Skeletal muscle cell (primary cell): Measurements from ENCODE around the gene CYP2A6.
A peak's percentile ranks its signal among the peaks of the same experiment; 100 is the strongest.
"Not testable (repeated sequence)": the region's sequence is repeated elsewhere in the genome, so short reads cannot be mapped to it uniquely, and the experiment has no call there.

Experiments
- DNase-seq: peaks from one replicate; pipeline ENCODE4 v3.0.0-alpha.2; 2010; ENCODE audit warnings: low read depth
- H3K4me3 ChIP-seq: 2 replicates; pipeline ENCODE4 v1.5.1; 2011; ENCODE audit warnings: low read depth, mild to moderate bottlenecking, control low read depth, low read length, moderate library complexity

The CYP2A6 gene, protein sequence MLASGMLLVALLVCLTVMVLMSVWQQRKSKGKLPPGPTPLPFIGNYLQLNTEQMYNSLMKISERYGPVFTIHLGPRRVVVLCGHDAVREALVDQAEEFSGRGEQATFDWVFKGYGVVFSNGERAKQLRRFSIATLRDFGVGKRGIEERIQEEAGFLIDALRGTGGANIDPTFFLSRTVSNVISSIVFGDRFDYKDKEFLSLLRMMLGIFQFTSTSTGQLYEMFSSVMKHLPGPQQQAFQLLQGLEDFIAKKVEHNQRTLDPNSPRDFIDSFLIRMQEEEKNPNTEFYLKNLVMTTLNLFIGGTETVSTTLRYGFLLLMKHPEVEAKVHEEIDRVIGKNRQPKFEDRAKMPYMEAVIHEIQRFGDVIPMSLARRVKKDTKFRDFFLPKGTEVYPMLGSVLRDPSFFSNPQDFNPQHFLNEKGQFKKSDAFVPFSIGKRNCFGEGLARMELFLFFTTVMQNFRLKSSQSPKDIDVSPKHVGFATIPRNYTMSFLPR

DNA sequence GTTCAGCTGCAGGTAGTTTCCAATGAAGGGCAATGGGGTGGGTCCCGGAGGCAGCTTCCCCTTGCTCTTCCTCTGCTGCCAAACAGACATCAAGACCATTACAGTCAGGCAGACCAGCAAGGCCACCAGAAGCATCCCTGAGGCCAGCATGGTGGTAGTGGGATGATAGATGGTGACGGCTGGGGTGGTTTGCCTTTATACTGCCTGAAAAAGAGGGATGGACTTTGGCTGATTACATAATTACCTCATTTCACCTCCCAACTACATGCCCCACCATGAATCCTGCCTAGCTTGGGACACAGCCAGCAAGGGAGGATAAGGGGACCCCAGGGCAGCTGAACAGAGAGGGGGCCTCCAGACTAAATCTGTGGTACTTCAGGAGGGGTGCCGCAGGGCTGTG, at the start of gene CYP2A6:
CYP2A6 (minus strand) TSS at position 171 of the 400 bp plus-strand sequence; CDS start at position 150, 21 bp downstream.
- DNase-seq, H3K4me3 ChIP-seq: not testable (repeated sequence)

DNA sequence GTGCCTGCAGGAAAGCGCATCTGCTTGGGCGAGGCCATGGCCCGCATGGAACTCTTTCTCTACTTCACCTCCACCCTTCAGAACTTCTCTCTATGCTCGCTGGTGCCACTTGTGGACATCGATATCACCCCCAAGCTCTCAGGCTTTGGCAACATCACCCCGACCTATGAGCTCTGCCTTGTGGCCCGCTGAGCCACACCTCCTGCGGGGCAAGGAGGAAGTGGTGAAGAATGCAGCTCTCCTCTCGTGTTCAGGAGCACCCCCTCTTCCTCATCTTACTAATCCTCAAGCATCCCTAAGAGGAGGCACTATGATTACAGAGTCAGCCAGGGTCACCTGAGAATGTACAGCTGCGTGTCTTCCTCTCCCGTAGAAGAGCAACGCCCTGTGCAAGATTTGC, 49.7 kb upstream of the CYP2A6 start:
- H3K4me3 ChIP-seq, DNase-seq: not testable (repeated sequence)

DNA sequence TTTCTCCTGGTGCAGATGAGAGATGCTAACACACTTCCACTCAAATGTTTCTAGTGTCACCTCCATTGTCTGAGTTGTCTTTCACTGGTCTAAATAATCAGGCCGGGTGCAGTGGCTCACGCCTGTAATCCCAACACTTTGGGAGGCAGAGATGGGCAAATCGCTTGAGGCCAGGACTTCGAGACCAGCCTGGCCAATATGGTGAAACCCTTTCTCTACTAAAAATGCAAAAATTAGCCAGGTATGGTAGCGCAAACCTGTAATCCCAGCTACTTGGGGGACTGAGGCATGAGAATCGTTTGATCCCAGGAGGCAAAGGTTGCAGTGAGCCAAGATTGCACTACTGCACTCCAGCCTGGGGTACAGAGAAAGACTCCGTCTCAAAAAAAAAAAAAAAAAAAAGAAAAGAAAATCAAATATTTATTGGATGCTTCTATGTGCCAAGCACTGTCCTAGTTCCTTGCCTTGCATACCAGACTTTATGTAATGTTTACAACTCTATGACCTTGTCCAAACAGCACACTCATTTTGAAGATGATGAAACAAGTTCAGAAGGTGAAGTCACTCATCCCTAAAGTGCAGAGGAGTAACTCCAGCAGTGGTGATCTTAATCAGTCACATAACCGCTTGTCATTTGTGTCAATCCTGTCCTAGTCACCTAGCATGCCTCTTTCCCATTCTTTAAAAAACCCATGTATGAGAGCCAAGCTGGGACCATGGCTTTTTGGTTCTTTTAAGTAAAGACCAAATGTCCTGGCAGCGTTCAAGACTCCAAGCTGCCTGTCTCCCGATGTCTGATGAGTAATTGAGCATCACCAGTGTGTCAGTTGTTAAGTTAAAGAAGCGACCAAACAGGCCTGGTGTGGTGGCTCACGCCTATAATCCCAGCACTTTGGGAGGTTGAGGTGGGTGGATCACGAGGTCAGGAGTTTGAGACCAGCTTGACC, 46.9 kb upstream of the CYP2A6 start:
- not testable (repeated sequence) for DNase-seq, H3K4me3 ChIP-seq

DNA sequence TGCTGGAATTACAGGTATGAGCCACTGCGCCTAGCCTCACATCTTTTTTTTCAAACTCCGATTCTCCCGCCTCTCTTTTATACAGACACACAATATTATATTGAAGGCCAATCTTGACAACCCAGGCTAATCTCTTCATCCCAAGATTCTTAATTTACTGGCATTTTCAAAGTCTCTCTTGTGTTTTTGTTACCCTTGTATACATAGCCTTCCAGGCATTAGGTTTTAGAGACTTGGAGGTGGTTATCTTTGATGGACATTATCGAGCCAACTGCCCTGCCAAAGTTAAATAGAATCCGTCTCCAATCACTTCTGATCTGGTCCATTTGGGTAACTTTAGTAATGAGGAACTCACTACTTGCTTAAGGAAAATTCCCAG, 46.2 kb upstream of the CYP2A6 start:
- DNase-seq = no peak
- H3K4me3 ChIP-seq = no peak overlapping the region

DNA sequence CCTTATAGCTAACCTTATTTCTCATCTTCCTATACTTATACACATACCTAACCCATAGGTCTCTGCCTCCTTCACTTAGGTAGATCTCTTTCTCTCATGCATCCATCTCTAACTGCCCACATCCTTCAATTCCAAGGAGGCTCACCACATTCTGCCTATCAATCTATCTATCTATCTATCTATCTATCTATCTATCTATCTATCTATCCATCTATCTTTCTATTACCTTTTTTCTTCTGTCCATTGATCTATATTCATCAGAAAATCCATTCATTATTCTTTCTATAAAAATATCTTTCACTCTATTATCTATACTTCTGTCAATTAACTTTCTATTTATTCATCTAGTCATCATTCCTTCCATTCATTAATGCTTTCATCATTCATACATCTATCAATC, 42.9 kb upstream of the CYP2A6 start:
- H3K4me3 ChIP-seq = no peak overlapping the region

DNA sequence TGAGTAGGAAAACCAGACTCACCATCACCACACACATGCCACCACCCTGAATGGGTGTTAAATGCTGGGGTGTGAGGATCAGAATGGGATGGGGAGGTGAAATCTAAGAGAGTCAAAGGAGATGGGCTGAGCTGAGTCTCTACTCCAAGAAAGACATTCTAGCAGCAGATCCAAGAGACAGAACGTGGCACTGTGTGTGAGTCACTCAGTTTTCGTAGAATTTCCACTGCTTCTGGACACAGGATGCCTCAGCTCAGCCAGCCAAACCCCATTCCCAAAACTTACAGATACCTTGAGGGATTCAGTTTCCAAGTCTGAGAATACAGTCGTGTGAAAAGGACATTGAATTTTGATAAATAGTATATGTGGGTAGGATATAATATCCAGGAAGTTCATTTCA, 39.1 kb upstream of the CYP2A6 start:
- no peak overlapping the region for H3K4me3 ChIP-seq
- no peak for DNase-seq

More for the DNA sequence above, 42.9 kb upstream of the CYP2A6 start:
- DNase-seq = no peak

DNA sequence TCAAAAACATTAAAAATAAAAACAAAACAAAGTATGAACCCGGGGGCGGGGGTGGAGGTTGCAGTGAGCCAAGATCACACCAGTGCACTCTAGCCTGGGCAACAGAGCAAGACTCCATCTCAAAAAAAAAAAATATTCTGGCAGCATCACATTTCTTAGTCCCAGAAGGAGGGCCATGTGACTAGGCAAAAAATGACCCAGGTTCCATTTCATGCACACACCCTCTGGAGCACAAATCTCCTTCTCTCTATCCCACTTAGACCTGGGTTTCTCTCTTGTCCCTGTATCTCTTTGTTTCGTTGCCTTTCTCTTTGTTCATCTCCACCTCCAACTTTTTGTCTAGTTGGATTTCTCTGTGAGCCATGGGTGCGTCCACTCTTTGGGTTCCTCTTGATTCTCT, 37.9 kb upstream of the CYP2A6 start:
- H3K4me3 ChIP-seq = no peak overlapping the region
- DNase-seq = no peak

DNA sequence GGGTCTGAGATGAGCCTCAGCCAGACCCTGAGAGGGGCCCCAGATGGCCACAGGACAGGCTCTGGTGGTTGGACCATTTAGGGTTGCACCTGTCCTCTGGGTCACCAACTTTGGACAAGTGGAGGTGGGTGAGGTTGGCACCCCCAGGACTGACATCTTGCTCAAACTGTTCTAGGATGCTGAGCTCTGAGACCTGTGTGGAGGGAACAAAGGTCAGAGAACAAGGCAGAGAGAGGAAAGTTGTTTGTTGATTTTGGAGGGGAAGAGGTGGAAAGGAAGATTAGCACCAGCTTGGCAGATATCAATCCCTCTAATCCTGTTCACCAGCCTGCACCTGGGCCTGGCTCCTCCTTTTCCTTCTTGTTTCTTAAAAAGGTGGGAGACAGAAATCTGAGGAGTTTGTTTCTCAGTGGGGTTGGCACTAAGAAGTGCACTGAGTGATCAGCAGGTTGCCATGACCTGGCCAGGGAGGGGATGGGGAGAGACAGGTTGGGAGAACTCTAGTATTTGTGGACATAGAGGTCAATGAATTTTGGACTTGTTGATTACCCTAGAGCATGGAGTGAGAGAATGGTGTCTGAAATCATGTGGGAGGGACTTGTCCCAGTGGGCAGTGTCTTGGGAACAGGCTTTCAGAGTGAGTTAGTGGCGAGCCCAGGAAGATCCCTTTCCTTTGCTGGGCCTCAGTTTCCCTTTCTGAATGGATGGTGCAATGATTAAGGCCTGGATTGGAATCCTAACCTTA, 34.1 kb upstream of the CYP2A6 start:
- H3K4me3 ChIP-seq, DNase-seq: not testable (repeated sequence)

DNA sequence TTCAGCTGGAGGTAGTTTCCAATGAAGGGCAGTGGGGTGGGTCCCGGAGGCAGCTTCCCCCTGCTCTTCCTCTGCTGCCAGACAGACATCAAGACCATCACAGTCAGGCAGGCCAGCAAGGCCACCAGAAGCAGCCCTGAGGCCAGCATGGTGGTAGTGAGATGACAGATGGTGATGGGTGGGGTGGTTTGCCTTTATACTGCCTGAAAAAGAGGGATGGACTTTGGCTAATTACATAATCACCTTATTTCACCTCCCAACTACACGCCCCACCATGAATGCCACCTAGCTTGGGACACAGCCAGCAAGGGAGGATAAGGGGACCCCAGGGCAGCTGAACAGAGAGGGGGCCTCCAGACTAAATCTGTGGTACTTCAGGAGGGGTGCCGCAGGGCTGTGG, 31.8 kb upstream of the CYP2A6 start, which contains the start of gene CYP2A7:
CYP2A7 (minus strand) TSS at position 170 of the 400 bp plus-strand sequence; CDS start at position 149, 21 bp downstream.
- H3K4me3 ChIP-seq, DNase-seq: not testable (repeated sequence)

DNA sequence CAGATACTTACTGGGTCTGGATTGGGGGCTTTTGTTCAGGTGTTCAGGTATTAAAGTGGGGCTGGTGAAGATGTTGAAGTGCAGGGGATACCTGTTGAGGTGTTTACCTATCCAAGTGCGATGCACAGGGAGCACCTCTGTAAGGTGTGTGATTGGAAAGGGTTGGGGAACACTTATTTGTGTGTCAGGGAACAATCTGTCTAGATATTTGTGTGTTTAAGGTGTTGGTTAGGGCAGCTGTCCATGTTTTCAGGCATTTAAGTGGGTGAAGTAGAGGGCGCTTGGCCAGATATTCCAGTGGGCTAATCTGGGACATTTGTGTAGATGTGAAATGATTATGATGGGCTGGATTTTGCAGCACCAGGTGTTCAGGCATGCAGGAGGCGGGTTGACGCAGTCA, 29.1 kb upstream of the CYP2A6 start:
- not testable (repeated sequence) for H3K4me3 ChIP-seq, DNase-seq

DNA sequence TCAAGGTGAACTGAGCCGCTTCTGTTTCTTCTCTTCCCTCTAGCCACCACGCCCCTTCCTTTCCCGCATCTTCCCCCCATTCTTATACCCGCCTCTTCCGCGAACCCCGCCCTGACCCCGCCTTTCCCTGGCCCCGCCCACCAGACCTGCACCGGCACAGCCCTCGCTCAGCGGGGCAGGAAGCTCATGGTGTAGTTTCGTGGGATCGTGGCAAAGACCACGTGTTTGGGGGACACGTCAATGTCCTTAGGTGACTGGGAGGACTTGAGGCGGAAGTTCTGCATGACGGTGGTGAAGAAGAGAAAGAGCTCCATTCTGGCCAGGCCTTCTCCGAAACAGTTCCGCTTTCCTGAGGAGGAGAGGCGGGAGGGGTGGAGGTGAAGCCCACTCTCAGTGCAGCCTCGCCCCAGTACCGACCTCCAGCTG, 25.3 kb upstream of the CYP2A6 start:
- DNase-seq, H3K4me3 ChIP-seq: not testable (repeated sequence)

DNA sequence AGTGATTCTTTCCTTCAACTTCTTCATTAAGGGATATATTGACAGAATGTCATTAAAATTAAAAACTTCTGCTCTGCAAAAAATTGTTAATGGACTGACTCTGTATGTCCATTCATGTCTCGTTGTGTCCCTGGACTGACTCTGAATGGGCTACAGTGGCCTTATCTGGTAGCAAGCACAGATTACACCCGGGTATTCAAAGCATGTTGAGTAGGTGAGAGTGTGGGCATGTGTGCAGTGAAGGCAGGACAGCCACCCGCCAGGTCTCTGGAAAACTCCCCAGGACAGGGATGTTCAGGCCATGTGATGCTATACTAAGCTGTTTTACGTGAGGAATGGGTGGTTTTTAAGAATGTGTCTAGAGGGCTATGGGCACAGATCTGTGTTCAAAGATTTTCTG, 24.6 kb upstream of the CYP2A6 start:
- DNase-seq, H3K4me3 ChIP-seq: not testable (repeated sequence)

DNA sequence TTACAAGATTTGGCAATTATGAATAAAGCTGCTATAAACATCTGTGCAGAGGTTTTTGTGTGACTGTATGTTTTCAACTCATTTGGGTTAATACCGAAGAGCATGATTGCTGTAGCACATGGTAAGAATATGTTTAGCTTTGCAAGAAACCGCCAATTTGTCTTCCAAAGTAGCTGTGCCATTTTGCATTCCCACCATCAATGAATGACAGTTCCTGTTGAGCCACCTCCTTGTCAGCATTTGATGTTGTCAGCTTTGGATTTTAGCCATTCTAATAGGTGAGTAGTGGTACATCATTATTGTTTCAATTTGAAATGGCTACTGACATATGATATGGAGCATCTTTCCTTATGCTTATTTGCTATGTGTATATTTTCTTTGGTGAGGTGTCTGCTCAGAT, 23.6 kb upstream of the CYP2A6 start:
- not testable (repeated sequence) for H3K4me3 ChIP-seq, DNase-seq

DNA sequence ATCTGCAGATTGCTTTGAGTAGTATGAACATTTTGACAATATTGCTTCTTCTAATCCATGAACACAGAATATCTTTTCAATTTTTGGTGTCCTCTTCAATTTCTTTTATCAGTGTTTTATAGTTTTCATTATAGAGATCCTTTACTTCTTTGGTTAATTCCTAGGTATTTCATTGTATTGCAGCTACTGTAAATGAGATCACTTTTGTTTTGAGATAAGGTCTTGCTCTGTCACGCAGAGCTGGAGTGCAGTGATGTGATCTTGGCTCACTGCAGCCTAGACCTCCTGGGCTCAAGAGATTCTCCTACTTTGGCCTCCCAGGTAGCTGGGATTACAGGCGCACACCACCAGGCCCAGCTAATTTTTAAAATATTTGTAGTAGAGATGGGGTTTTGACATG, 22.0 kb upstream of the CYP2A6 start:
- no peak for DNase-seq
- no peak overlapping the region for H3K4me3 ChIP-seq

DNA sequence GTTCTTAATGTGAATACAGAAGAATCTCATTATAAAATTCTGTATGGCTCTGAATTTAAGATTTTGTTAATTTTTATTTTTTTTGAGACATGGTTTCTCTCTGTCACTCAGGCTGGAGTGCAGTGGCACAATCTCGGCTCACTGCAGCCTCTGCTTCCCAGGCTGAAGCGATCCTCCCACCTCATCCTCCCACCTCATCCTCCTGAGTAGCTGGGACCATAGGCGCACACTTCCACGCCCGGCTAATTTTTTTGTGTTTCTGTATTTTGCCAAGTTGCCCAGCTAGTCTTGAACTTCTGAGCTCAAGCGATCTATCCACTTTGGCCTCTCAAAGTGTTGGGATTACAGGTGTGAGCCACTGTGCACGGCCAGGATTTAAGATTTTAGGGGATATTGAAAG, 17.5 kb upstream of the CYP2A6 start:
- H3K4me3 ChIP-seq = no peak overlapping the region
- no peak for DNase-seq

DNA sequence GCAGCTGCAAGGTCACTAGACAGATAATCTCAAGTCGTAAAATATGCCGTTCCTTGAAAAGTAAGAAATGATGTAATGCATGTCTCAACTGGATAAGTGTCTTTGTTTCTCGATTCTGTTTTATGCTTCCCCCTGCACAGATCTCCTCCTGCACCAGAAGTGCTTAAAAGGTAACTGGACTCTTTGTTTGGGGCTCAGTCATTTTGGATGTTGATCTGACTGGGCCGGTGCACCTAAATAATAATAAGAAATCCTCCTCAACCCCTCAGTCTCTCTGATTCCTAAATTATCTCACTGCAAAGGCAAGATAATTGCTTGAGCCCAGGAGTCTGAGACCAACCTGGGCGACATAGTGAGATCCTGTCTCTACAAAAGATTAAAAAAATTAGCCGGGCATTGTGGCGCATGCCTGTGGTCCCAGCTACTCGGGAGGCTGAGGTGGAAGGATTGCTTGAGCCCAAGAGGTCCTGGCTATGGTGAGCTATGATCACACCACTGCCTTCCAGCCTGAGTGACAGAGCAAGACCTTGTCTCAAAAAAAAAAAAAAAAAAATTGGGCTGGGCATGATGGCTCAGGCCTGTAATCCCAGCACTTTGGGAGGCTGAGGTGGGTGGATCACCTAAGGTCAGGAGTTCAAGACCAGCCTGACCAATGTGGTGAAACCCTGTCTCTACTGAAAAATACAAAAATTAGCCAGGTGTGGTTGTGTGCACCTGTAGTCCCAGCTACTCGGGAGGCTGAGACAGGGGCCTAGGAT, 14.7 kb upstream of the CYP2A6 start:
- not testable (repeated sequence) for H3K4me3 ChIP-seq, DNase-seq

DNA sequence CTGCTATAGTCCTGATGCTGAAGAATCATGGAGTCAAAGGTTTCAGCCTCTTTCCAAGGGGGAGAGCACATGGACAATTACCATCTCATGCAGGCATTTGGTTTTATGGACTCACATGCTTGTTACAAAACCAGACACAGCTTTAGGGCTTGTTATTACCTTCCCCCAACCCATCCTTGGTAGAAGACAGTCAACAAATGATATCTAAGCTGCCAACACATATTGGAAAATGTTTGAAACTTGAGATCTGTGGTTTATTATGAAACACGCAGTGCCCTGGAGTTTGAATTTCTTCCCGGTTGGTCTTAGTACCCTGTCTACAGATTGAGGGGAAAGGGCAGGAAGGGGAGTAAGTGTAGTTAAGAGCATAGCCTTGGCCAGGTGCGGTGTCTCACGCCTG, 12.5 kb upstream of the CYP2A6 start:
- DNase-seq = peak; percentile 24
- no peak overlapping the region for H3K4me3 ChIP-seq

DNA sequence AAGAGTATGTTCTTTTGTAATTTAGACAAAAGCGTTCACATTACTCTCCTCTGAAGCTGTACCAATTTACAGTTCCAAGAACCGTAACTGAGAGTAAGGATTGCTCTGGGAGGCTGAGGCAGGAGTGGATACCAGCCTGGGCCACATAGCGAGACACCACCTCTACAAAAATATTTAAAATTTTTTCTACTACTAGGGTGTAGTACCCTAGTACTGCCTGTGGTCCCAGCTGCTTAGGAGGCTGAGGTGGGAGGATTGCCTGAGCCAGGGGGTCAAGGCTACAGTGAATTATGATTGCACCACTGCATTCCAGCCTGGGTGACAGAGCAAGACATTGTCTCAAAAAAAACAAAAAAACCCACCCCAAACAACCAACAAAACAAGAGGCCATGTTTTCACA, 12.1 kb upstream of the CYP2A6 start:
- no peak overlapping the region for H3K4me3 ChIP-seq
- DNase-seq = no peak

DNA sequence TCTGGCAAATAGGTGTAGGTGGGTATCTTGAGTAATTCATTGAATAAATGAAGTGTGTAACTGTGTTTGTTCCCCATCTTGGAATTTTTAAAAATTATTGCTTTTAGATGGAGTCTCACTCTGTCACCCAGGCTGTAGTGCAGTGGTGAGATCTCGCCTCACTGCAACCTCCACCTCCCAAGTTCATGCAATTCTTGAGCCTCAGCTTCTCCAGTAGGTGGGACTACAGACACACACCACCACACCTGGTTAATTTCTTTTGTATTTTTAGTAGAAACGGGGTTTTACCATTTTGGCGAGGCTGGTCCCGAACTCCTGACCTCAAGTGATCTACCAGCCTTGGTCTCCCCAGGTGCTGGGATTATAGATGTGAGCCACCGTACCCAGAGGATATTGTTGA, 7.9 kb upstream of the CYP2A6 start:
- H3K4me3 ChIP-seq = no peak overlapping the region
- DNase-seq = no peak
